Measurements from ENCODE around the gene VWC2.

Gene VWC2

GRCh38 chr7:49773218-49773935, at the start of gene VWC2:
TSS of gene VWC2 (plus strand) at chr7:49773638. CDS start at chr7:49775436, 1,798 bp downstream.
- DNase-seq, result no peak

DNA sequence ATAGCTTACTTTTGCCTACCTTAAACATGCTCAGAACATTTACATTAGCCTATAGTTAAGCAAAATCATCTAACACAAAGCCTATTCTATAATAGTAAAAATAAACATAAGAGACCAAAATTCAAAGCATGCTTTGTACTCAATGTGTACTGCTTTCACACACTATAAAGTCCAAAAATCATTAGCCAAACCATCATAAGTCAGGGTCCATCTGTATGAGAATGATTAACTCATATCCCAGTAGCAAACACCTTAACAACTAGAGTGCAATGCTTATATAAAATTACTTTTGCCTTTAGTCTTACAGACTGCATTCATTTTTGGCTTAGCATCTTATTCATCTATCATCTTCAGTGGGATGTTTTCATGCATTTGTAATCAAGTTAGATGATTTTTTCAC, 49.4 kb upstream of the VWC2 start:
- DNase-seq, result no peak

DNA sequence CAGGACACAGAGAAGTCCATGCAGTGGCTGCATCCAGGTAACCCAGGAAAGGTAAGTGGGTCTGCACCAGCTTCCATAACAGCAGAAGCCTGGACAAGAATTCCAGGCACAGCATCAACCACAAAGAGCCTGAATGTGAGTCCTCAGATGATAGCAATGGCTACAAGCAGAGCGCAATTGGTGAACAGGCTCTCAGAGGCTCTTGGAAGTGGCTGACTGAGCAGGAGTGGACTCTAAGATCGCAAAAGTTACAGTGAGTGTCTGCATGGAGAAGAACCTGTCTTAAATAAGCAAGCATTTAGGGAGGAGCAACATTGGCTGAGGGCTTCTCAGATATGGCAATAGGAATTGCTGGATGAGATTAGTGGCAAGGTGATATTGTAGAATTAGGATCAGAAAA, 41.6 kb upstream of the VWC2 start:
- DNase-seq, result no peak

DNA sequence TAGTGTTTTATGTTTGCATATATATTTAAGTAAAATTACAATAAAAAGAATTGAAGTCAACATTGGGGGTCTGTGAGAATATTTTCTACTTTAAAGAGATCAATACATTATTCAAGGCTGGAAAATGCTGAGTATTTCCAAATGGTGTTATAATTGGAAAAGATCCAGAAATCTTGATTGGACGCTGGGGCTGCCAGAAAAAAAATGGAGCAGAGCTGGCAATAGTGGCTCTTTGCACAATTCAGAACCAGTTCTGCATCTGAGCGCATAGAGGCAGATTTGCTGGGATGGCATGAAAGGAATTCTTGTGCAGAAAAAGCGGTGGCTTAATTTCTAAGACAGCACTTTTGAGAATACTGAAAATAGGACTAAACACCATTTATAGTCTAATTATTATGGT, 10.8 kb upstream of the VWC2 start:
- DNase-seq, result no peak

DNA sequence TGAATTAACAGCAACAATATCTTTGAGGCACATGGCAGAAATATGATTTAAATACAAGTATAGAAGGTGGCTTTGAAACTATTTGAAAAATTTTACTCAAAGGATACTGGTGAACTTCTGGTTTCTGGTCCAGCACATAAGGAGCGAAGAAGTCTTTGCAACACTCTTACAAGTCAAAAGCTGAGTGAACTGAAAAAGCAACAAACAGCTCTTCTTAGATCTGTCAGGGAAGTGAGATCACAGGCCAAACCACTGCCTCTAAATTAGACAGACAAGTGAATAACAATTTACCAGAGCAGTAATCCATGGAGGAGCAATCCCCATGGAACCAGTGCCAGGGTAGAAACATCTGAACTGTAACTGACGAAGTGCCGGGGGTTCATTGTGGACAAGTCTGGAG, 9.6 kb upstream of the VWC2 start:
- no peak for DNase-seq

DNA sequence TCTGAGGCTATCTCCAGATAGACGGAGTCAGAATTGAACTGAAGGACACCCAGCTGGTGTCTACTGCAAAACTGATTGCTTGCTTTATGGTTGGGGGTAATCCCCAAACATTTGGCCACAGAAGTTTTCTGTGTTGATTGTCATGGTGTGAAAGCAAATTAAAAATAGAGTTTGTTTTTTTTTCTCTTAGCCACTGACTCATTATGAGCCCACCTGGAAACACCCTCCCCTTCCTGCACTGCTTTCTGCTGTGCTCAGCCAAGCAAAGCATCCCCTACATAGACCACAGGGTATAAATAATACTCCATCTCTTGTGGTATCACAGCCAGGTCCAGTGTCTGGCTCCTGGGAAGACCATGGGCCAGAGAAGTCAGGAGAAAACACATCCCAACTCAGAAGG, 6.5 kb upstream of the VWC2 start:
- no peak for DNase-seq

DNA sequence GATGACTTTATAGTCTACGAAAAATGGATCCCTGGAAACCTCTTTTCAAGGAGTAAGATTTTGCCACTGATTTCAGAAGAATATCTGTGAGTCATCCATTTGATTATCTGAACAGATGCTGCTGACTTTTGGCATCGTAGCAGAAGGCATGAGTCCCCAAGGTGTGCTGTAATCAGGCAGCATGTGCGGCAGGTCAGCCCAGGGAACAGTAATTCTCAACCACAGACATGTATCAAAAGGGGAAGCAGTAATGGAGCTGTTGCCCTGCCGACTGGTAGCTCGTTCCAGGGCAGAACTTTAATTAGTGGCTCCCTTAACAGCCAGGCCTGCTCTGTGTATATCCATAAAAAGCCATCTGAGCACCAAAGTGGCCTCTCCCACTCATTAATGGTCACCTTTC, 5.7 kb upstream of the VWC2 start:
- no peak for DNase-seq

DNA sequence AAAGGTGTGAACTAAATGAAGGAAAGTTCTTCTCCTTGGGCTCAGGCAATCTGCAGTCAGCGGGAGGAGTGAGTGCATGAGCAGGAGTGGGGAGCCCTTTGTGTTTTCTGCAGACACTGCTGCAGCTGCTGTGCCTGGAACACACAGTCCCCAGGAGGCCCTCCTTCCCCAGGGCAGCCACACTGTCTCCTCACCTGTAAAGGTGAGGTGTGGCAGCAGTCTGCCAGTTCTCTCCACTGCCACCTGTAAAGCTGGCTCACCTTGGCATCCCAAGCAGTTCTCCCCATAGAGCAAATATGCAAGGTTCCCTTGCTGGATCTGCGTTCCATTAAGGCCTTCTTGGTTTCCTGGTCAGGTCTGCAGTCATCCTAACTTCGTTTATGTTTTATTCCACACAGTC, 5.2 kb upstream of the VWC2 start:
- no peak for DNase-seq

DNA sequence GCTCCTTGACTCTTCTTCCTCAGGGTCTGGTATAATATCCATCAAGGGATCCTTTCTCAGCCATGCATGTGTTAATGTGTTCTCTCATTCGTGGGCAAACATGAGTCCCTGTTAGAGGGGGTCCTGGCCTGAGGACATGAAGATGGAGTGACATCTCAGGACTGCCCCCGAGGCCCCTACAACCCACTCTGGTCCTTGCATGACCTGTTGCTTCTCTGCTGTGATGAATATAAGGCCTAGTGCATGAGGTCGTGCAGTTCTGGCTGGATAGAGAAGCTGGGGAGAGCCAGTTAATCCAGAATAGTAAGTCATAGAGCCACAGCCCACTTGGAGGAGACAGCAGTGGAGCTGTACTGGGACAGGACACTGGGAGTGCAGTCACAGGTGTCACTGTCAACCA, 4.6 kb upstream of the VWC2 start:
- no peak for DNase-seq

DNA sequence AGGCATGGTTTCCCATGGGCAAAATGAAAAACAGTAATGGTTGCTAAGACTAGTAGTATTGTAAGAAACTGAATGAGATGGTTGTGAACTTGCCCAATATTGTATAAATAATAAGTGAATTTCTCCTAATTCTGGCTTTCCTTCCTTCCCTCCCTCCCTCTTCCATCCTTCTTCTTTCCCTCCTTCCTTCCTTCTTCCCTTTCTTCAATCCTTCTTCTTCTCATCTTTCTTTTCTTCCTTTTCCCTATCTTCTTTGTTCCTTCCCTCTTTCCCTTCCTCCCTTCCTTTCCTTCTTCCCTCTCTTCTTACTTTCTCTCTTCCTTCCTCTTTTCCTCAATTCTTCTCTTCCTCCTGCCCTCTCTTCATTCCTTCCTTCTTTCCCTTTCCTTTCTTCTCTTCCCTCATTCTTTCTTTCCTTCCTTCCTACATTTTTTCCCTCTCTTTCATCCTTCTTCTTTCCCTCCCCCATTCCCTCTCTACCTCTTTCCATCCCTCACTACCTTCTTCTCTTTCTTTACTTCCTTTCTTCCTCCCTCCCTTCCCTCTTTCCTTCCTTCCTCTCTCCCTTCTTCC, 4.1 kb upstream of the VWC2 start:
- DNase-seq, result no peak

GRCh38 chr7:49770838-49771237, 2.6 kb upstream of the VWC2 start:
- no peak for DNase-seq

DNA sequence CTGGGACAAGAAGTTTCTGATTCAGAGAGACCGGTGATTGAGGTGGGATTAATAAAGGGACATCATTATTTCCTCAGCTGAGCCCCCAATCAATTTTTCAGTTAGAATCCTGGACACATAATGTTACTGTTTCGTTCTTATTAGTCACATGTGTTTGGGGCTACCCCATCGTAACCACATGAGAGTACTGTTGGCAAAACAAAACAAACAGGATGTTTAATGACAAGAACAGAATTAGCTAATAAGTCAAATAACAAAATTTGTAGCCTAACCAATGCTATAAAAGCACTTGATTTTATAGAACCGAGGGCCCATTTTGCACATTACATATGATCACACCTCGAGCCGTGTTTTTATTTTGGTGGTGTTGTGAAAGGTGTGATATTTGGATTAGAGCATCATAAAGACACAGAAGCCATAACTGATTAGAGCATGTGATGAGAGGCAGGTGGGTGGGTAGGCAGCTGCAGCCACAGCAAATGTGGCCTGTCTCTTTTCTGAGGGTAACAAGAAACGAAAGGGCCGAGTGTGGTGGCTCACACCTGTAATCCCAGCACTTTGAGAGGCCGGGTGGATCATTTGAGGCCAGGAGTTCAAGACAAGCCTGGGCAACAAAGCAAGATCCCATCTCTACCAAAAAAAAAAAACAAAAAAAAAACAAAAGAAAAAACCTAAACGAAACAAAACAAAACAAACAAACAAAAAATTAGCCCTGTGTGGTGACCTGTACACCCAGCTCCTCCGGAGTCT, 1.8 kb upstream of the VWC2 start:
- no peak for DNase-seq

GRCh38 chr7:49772916-49773217, 571 bp upstream of the VWC2 start:
- DNase-seq, result no peak

GRCh38 chr7:49773936-49774458, 559 bp downstream of the VWC2 start:
- no peak for DNase-seq

DNA sequence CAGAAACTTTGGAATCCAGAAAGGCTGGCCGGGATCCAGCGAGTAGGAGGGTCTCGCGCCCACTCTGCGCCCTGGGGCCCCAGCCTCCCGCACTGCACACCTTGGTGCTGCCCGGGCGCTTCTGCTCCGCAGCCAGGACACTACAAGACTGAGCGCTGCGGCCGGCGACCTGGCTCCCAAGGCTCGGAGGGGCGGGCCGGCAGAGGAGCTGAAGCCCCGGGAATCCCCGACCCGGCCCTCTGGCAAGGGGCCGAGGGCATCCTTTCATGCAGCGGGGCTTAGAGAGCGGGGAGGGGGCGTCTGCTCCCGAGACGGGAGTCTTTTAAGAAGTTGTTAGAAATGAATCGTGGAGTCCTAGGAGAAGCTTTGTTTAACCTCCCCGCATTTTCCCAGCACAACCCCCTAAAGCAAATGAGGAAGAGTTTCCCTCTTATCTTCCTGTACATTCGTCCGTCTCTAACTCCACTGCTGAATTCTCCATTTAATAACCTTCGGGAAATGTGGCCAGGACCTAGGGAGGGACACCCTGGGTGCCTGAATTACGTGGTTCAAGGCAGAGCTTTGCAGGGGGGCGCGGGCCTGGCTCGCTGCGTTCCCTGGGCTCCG, 1.1 kb downstream of the VWC2 start:
- DNase-seq, result no peak

DNA sequence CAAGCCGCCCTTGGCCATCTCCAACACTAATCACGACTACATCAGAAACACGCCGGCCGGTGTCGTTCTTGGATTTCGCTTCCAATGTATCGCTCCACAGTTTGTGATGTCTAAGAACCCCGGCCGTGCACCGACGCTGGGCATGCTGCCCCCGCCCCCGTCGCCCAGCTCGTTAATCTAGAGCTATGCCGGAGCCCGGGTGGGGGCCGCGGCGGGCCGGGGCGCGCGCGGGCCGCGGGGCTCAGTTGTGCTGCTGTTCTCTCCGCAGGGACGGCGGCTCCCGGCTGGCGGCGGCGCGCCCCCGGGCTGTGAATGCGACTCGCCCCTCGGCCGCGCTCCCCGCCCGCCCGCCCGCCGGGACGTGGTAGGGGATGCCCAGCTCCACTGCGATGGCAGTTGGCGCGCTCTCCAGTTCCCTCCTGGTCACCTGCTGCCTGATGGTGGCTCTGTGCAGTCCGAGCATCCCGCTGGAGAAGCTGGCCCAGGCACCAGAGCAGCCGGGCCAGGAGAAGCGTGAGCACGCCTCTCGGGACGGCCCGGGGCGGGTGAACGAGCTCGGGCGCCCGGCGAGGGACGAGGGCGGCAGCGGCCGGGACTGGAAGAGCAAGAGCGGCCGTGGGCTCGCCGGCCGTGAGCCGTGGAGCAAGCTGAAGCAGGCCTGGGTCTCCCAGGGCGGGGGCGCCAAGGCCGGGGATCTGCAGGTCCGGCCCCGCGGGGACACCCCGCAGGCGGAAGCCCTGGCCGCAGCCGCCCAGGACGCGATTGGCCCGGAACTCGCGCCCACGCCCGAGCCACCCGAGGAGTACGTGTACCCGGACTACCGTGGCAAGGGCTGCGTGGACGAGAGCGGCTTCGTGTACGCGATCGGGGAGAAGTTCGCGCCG, 1.9 kb downstream of the VWC2 start:
- DNase-seq, result no peak

DNA sequence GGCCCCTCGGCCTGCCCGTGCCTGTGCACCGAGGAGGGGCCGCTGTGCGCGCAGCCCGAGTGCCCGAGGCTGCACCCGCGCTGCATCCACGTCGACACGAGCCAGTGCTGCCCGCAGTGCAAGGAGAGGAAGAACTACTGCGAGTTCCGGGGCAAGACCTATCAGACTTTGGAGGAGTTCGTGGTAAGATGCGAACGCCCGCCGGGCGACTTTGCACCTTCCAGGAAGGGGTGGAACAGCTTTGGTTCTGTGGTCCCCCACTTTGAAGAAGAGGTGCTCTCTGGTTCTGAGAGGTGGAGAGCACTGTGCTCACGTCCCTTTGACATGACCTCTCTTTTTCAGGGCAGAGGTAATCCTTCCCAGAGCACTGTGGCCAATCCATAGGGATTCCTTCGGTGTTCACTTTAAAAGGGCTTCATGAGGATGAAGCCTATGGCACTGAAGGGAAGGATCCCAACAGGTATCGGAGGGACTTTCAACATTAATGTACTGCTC, 2.6 kb downstream of the VWC2 start:
- DNase-seq, result no peak

DNA sequence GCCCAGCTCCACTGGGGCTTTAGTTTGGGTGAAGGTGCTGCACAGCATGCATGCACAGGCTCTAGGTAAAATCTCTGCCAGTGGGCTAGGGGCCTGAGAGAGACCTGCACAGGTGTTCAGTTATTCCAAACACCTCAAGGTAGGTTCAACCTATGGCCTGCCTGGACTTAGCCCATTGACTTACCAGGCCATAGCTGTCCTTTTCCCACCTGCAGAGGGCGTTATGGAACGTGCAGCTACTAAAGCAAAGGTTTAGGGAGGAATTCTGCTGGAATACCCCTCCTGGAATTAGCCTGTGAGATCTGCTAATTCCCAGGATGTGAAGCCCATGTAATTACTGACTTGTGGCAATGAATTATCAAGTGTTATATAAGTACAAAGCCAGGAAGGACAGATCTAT, 3.6 kb downstream of the VWC2 start:
- DNase-seq, result no peak

GRCh38 chr7:49778731-49779270, 5.4 kb downstream of the VWC2 start:
- no peak for DNase-seq

DNA sequence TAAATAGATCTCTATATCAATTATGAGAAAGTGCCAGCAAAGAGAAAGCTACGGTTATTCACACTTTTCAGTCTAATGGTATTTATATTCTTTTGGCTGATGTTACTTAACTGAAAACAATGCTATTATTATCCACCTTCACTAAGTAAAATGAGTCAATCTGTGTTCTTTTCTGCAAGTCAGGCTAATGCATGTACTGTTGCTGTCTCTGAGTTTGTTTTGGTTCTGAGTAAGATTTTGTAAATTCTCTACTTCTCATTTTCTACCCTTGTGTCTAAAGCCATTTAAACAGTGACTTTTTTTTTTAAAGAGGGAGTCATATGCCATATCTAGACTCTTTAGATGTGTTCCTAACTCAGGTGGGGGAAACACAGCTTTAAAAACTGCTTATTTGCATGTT, 7.5 kb downstream of the VWC2 start:
- no peak for DNase-seq

DNA sequence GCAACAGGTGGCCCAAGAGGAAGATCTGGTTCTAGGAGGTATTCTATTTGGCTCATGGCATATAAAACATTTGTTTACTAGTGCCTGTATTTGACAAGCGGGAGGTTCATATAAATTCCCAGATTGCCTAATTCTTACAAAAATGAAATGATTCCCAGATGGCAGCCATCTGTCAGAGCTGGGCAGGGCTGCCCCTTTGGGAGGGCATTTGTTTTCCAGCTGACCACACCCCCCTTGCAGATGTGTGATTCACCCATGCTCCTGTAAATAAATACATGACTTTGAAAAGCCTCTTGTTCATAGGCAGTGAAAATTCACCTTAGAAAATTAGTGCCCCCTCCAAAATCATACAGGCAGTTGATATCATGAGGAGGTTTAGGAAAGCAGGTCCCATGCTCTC, 8.6 kb downstream of the VWC2 start:
- DNase-seq, result no peak

DNA sequence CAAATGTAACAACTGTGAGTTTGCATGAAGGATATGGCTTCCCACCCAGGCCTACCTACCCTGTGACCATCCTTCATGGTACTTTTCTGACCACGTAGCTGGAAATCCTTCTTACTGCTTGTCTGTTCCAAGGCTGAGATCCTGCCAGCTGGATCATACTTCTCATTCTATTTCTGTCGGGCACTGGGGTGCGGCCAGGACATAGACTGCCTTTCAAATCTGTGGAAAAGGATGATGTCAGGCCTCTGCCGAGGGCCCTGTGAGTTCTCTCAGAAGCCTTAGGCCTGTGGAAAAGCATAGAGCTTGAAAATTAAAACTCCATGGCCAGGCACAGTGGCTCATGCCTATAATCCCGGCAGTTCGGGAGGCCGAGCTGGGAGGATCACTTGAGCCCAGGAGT, 10.0 kb downstream of the VWC2 start:
- DNase-seq, result no peak

Measured in fibroblast of upper back skin (primary cell).